ENCODE measurements around the gene TTC23L.

The TTC23L gene

DNA sequence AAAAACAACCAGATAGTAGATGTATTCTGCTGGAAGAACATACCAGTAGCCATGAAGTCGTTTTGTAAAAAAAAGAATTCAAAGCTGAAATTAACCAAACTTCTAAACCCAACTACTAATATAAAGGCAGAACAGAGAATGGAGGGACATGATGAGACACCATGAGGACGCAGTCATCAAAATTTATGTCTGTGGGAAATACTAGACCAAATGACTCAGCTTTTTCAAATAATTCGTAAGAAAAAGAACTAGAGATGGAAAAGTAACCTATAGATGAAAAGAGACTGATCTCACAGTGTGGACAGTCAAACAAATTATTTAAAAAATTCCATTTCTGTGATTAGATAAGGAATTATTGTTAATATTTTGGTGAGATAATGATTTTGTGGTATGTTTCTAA is 10.3 kb downstream of the TTC23L start:
- Histone ChIP-seq H3K27ac (ENCODE audit: low read depth, low read length) (no peak overlapping the region), H3K36me3 (ENCODE audit: control insufficient read depth, insufficient read depth, low read length) (no peaks in the 10 kb centered on the region), H3K4me1 (ENCODE audit: control insufficient read depth, insufficient read depth, low read length) (0 out of 2 replicates have a peak, but pooled peaks cover 3% of the 10 kb centered on the region), H3K9ac (ENCODE audit: low read depth, low read length) (no peak overlapping the region), H3K27me3 (ENCODE audit: control insufficient read depth, insufficient read depth, low read length) (no peaks in the 10 kb centered on the region), H3K9me3 (ENCODE audit: control insufficient read depth, insufficient read depth, low read length) (no peaks in the 10 kb centered on the region), H3K4me3 (ENCODE audit: low read depth, low read length) (no peak overlapping the region)

DNA sequence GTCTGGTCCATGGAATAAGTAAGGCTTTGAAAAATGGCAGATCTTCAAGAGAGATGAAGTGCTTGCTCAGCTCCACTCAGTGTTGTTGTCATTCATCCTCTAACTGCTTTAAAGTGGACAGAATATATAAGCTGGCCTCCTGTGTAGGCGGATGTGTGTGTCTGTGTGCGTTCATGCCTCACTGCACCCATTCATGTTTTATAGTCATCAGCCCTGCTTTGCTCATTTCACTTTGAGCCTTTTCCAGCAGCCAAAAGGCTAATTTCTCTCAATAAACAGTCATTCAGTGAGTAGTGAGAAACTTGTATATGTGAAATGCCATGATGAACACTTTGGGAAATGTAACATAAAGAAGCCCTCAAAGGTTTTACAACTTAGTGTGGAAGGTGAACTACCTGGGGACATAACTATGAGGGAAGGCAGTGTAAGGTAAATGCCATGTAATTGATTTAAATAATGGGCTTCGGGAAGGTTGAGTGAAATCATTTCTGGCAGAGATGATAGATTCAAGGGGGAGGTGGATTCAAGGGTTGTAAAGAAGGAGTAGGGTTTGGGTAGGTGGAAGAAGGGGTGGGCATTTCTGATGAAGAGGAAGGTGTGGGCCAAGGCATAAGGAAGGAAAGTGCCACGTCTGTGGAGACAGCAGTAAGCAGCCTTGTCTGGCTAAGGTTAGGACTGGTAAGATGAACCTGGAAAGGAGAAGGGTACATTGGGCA is 15.7 kb downstream of the TTC23L start:
- Histone ChIP-seq H3K36me3 (ENCODE audit: control insufficient read depth, insufficient read depth, low read length) (no peaks in the 10 kb centered on the region), H3K27me3 (ENCODE audit: control insufficient read depth, insufficient read depth, low read length) (no peaks in the 10 kb centered on the region), H3K27ac (ENCODE audit: low read depth, low read length) (no peak overlapping the region), H3K9me3 (ENCODE audit: control insufficient read depth, insufficient read depth, low read length) (no peaks in the 10 kb centered on the region), H3K9ac (ENCODE audit: low read depth, low read length) (no peak overlapping the region), H3K4me3 (ENCODE audit: low read depth, low read length) (no peak overlapping the region), H3K4me1 (ENCODE audit: control insufficient read depth, insufficient read depth, low read length) (no peaks in the 10 kb centered on the region)

DNA sequence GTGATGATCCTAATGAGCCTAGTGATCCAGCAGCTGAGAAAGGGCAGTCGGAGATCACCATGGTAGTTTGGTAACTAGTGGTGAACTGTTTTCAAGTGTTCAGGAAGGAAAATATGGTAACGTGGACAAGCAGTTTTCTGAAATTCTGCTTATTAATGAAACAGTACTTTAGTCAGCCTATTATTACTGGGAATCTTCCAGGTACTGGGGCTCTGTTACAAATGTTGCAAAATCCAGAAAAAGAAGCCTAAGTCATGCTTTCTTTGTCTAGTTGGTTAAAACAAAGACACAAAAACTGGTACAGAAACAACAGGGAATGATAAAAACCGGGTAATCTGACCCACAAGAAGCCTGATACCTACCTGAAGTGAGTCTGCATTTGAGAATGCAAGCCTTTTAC is 18.2 kb downstream of the TTC23L start:
- H3K4me3 ChIP-seq (ENCODE audit: low read depth, low read length), result no peak overlapping the region
- H3K27me3 ChIP-seq (ENCODE audit: control insufficient read depth, insufficient read depth, low read length), result no peaks in the 10 kb centered on the region
- H3K9me3 ChIP-seq (ENCODE audit: control insufficient read depth, insufficient read depth, low read length), result no peaks in the 10 kb centered on the region
- H3K4me1 ChIP-seq (ENCODE audit: control insufficient read depth, insufficient read depth, low read length), result no peaks in the 10 kb centered on the region
- H3K27ac ChIP-seq (ENCODE audit: low read depth, low read length), result no peak overlapping the region
- H3K36me3 ChIP-seq (ENCODE audit: control insufficient read depth, insufficient read depth, low read length), result no peaks in the 10 kb centered on the region
- H3K9ac ChIP-seq (ENCODE audit: low read depth, low read length), result no peak overlapping the region

DNA sequence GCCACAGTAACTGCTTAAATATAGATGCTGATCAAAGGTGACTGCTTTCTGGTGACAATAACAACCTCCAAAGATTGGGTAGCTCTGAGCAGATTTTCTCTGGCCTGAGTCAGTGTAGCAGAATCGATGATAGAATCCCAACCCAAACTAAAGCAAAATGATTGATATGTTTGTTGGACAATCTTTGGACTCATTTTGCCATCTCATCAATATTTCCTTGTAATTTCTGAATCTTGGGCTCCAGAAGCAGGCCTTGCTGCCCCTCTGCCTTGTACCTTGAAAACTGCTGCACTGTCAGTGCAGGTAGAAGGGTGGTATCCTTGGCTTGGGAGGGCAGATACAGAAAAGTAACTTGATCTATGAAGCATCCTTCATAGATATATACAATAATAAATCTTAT is 18.9 kb downstream of the TTC23L start:
- H3K36me3 ChIP-seq (ENCODE audit: control insufficient read depth, insufficient read depth, low read length), result no peaks in the 10 kb centered on the region

DNA sequence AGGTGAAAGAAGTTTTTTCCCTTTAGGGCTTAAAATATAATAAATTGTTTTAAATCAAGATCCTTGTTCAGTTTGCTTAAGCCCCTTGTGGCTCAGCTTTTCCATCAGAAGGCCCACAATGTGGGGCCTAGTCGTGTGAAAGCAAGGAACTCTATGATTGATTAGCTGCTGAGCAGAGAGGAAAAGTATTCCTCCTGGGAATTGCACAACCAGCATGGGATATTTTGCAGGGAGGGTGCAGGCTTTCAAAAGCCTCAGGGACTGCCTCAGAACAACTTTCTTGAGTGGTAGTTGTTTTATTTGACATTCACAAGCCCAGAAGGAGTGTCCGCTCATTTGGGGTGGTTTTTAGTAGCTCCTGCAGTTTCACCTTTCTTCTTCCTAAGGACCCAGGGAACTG is 19.8 kb downstream of the TTC23L start:
- Histone ChIP-seq H3K4me3 (ENCODE audit: low read depth, low read length) (no peak overlapping the region), H3K27ac (ENCODE audit: low read depth, low read length) (no peak overlapping the region), H3K9ac (ENCODE audit: low read depth, low read length) (no peak overlapping the region), H3K27me3 (ENCODE audit: control insufficient read depth, insufficient read depth, low read length) (no peaks in the 10 kb centered on the region), H3K4me1 (ENCODE audit: control insufficient read depth, insufficient read depth, low read length) (peaks cover 7% of the 10 kb centered on the region), H3K36me3 (ENCODE audit: control insufficient read depth, insufficient read depth, low read length) (no peaks in the 10 kb centered on the region), H3K9me3 (ENCODE audit: control insufficient read depth, insufficient read depth, low read length) (no peaks in the 10 kb centered on the region)

More for the DNA sequence above, 18.9 kb downstream of the TTC23L start:
- H3K9me3 ChIP-seq (ENCODE audit: control insufficient read depth, insufficient read depth, low read length), result no peaks in the 10 kb centered on the region
- no peak overlapping the region for H3K4me3 ChIP-seq (ENCODE audit: low read depth, low read length)
- no peak overlapping the region for H3K9ac ChIP-seq (ENCODE audit: low read depth, low read length)
- H3K4me1 ChIP-seq (ENCODE audit: control insufficient read depth, insufficient read depth, low read length), result no peaks in the 10 kb centered on the region
- H3K27ac ChIP-seq (ENCODE audit: low read depth, low read length), result no peak overlapping the region
- H3K27me3 ChIP-seq (ENCODE audit: control insufficient read depth, insufficient read depth, low read length), result no peaks in the 10 kb centered on the region

DNA sequence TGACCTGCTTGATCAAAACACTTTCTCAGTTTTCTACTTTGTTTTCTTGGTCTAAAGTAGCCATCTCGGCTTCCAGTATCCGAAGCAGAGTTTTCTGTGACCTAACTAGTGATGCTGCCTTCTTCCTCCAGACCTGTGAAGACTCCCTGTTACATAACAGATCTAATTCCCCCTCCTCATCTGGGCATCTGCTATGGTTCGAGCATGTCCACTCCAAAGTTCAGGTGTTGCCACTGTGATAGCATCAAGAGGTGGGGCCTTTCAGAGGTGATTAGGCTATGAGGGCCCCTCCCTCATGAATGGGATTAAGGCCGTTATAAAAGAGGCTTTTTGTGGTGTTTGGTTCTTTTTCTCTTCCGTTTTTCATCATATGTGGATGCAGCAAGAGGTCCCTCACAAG is 20.3 kb downstream of the TTC23L start:
- no peaks in the 10 kb centered on the region for H3K9me3 ChIP-seq (ENCODE audit: control insufficient read depth, insufficient read depth, low read length)
- H3K36me3 ChIP-seq (ENCODE audit: control insufficient read depth, insufficient read depth, low read length), result no peaks in the 10 kb centered on the region
- H3K9ac ChIP-seq (ENCODE audit: low read depth, low read length), result no peak overlapping the region
- H3K27me3 ChIP-seq (ENCODE audit: control insufficient read depth, insufficient read depth, low read length), result no peaks in the 10 kb centered on the region
- peaks cover 11% of the 10 kb centered on the region for H3K4me1 ChIP-seq (ENCODE audit: control insufficient read depth, insufficient read depth, low read length)
- no peak overlapping the region for H3K27ac ChIP-seq (ENCODE audit: low read depth, low read length)
- no peak overlapping the region for H3K4me3 ChIP-seq (ENCODE audit: low read depth, low read length)

DNA sequence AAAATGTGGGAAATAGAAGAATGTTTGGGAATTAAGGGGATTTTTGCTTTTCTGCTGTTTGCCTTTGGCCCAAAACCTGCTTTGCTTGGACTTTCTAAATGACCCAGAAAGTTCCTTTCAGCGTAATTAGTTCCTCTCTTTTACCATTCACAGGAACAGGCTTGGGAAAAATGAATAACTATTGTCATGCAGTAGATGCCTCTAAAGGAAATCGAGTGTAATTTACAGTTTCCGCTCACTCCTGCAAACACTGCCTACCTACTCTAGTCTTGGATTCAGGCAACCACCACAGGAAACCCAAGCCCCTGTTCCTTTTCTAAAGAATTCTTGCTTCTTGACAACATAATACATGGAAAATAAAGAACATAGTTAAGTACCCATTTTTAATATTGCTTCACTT is 25.0 kb downstream of the TTC23L start:
- H3K9me3 ChIP-seq (ENCODE audit: control insufficient read depth, insufficient read depth, low read length), result no peaks in the 10 kb centered on the region
- peaks cover 37% of the 10 kb centered on the region for H3K4me1 ChIP-seq (ENCODE audit: control insufficient read depth, insufficient read depth, low read length)
- H3K27ac ChIP-seq (ENCODE audit: low read depth, low read length), result peak overlapping the region; percentile 84
- H3K36me3 ChIP-seq (ENCODE audit: control insufficient read depth, insufficient read depth, low read length), result no peaks in the 10 kb centered on the region
- H3K9ac ChIP-seq (ENCODE audit: low read depth, low read length), result peak overlapping the region; percentile 11; the same call in 1 of the 2 replicates
- peak overlapping the region; percentile 25; the same call in 1 of the 2 replicates for H3K4me3 ChIP-seq (ENCODE audit: low read depth, low read length)
- no peaks in the 10 kb centered on the region for H3K27me3 ChIP-seq (ENCODE audit: control insufficient read depth, insufficient read depth, low read length)

DNA sequence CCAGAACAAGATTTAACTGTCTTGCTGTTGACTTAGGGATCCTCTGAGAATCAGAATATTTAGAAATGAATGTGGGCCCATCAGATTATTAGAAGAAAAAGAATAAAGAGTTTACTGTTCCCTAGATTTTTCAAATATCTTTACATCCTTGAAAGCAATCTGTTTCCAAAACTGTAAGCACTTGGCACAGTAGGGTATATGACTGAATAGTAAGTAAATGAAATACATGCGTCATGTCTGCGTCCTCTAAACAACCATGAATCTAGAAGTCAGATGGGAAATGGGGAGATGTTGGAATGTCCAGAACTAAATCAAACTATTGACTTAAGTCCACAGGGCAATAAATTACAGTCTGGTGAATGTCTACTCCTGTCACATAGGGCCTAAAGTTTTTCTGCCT is 26.1 kb downstream of the TTC23L start:
- Histone ChIP-seq H3K9ac (ENCODE audit: low read depth, low read length) (no peak overlapping the region), H3K27ac (ENCODE audit: low read depth, low read length) (no peak overlapping the region), H3K27me3 (ENCODE audit: control insufficient read depth, insufficient read depth, low read length) (no peaks in the 10 kb centered on the region), H3K9me3 (ENCODE audit: control insufficient read depth, insufficient read depth, low read length) (no peaks in the 10 kb centered on the region), H3K4me3 (ENCODE audit: low read depth, low read length) (no peak overlapping the region), H3K4me1 (ENCODE audit: control insufficient read depth, insufficient read depth, low read length) (peaks cover 37% of the 10 kb centered on the region), H3K36me3 (ENCODE audit: control insufficient read depth, insufficient read depth, low read length) (no peaks in the 10 kb centered on the region)

DNA sequence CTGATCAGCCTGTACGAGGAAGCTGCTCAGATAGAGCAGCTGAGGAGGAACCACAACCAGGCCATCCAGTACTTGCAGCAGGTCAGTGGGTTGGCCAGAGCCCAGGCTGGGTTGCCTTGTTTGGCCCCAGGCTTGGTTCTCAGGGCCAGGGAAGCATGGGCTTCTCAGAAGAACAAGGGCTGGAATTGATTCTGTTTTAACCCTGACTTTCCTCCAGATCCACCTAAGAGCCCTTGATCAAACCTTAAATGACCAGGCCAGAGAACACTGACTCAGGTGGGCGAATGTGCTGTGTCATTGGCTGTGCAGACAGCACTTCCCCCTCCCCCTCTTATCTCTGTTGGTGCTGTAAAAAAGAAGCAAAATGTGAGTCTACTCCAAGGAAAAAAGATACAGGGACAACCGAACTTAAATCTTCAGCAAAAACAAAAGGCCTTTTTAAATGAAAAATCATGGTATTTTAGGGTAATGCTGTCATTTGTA is 28.1 kb downstream of the TTC23L start:
- H3K4me3 ChIP-seq (ENCODE audit: low read depth, low read length), result no peak overlapping the region
- H3K27ac ChIP-seq (ENCODE audit: low read depth, low read length), result no peak overlapping the region
- H3K4me1 ChIP-seq (ENCODE audit: control insufficient read depth, insufficient read depth, low read length), result peaks cover 37% of the 10 kb centered on the region
- H3K27me3 ChIP-seq (ENCODE audit: control insufficient read depth, insufficient read depth, low read length), result no peaks in the 10 kb centered on the region
- H3K9ac ChIP-seq (ENCODE audit: low read depth, low read length), result no peak overlapping the region
- no peaks in the 10 kb centered on the region for H3K9me3 ChIP-seq (ENCODE audit: control insufficient read depth, insufficient read depth, low read length)
- no peaks in the 10 kb centered on the region for H3K36me3 ChIP-seq (ENCODE audit: control insufficient read depth, insufficient read depth, low read length)

DNA sequence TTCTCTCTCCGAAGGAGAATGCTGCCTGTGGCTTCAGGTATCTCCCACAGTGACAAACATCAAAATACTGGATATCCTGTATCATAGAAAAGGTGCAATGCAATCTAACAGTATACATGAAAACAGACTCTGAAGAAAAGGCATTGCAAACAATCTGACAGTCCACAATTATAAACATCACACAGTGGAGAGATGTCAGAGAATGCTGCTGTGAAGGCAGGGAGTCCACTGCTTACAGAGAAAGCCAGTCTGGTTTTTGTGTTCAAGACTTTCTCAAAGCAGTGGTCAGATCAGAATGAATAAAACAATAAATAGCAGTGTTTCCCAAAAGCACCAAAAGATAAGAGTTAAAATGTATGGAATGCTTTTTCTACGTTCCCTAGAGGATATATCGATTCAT is 28.7 kb downstream of the TTC23L start:
- no peaks in the 10 kb centered on the region for H3K9me3 ChIP-seq (ENCODE audit: control insufficient read depth, insufficient read depth, low read length)
- no peak overlapping the region for H3K27ac ChIP-seq (ENCODE audit: low read depth, low read length)
- H3K27me3 ChIP-seq (ENCODE audit: control insufficient read depth, insufficient read depth, low read length), result no peaks in the 10 kb centered on the region
- no peaks in the 10 kb centered on the region for H3K36me3 ChIP-seq (ENCODE audit: control insufficient read depth, insufficient read depth, low read length)
- no peak overlapping the region for H3K9ac ChIP-seq (ENCODE audit: low read depth, low read length)
- no peak overlapping the region for H3K4me3 ChIP-seq (ENCODE audit: low read depth, low read length)
- peaks cover 37% of the 10 kb centered on the region for H3K4me1 ChIP-seq (ENCODE audit: control insufficient read depth, insufficient read depth, low read length)

DNA sequence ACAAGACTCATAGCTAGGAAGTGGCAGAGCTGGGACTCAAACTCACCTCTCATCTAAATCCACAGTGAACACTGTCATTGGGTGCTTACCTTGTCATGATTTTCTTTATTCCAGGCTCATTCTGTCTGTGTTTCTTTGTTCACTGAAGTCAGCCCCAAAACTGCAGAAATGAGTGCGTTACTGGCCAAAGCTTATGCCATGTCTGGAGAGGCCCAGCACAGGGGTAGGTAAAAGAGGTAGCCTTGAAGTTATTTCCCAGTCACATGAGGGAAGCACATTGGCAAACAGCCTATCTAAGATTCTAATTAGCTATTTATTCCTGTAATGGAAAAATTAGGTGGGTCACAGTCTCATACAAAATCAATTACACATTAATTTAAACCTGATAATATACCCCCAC is 29.8 kb downstream of the TTC23L start:
- no peak overlapping the region for H3K9ac ChIP-seq (ENCODE audit: low read depth, low read length)
- H3K9me3 ChIP-seq (ENCODE audit: control insufficient read depth, insufficient read depth, low read length), result no peaks in the 10 kb centered on the region
- no peaks in the 10 kb centered on the region for H3K27me3 ChIP-seq (ENCODE audit: control insufficient read depth, insufficient read depth, low read length)
- peaks cover 30% of the 10 kb centered on the region for H3K4me1 ChIP-seq (ENCODE audit: control insufficient read depth, insufficient read depth, low read length)
- no peak overlapping the region for H3K27ac ChIP-seq (ENCODE audit: low read depth, low read length)
- no peak overlapping the region for H3K4me3 ChIP-seq (ENCODE audit: low read depth, low read length)
- no peaks in the 10 kb centered on the region for H3K36me3 ChIP-seq (ENCODE audit: control insufficient read depth, insufficient read depth, low read length)
